Brain microvascular endothelial cell (primary cell): ENCODE measurements around the gene PCDHGB3.
"Not testable (repeated sequence)": the region's sequence is repeated elsewhere in the genome, so short reads cannot be mapped to it uniquely, and the experiment has no call there.

Source experiments
- DNase-seq: peaks from one replicate; pipeline ENCODE4 v3.0.0-alpha.2; 2020
- H3K27ac ChIP-seq: fragments of 250-450 bp; sonication (Bioruptor Pico); 2 replicates; pipeline ENCODE4 v1.5.1; 2020; ENCODE audit warnings: mild to moderate bottlenecking, moderate library complexity
- H3K27me3 ChIP-seq: fragments of 250-450 bp; sonication (Bioruptor Pico); replicated peaks from 2 replicates; pipeline ENCODE4 v1.5.1; 2020; ENCODE audit warnings: mild to moderate bottlenecking
- H3K36me3 ChIP-seq: fragments of 250-450 bp; sonication (Bioruptor Pico); replicated peaks from 2 replicates; pipeline ENCODE4 v1.5.1; 2020; ENCODE audit warnings: mild to moderate bottlenecking
- H3K4me3 ChIP-seq: 2 replicates; pipeline ENCODE4 v1.5.1; 2011; ENCODE audit warnings: low read depth, mild to moderate bottlenecking, control low read depth, low read length, moderate library complexity
- CTCF ChIP-seq: IDR thresholded peaks from 2 replicates; pipeline ENCODE4 v1.5.1; 2011; ENCODE audit warnings: low read depth, mild to moderate bottlenecking, moderate library complexity, low read length, control low read depth, inconsistent platforms; ENCODE audit errors: missing control alignments
- in situ Hi-C: cut with HindIII; loops from 2 replicates; pipeline ENCODE4 v1.10.0; 2017; ENCODE audit warnings: low sequenced_read_pairs, low pct_ligation_motif_present

Gene PCDHGB3

GRCh38 chr5:141392429-141393198 lies 22.6 kb downstream of the PCDHGB3 start, which contains the start of gene PCDHGA8:
Gene PCDHGA8 (plus strand): TSS chr5:141392633. CDS start chr5:141392814, 181 bp downstream.
- peak; percentile 21 for TF ChIP-seq CTCF
- H3K4me3 ChIP-seq: no peak within 1 kb of the TSS
- H3K36me3 ChIP-seq: no peaks in the 10 kb centered on the region
- DNase-seq: no peak
- in situ Hi-C loops: no loop called here
- H3K27me3 ChIP-seq: no peaks in the 10 kb centered on the region
- no peak within 1 kb of the TSS for H3K27ac ChIP-seq

- TF ChIP-seq CTCF: no peak
- no peak for DNase-seq
- H3K36me3 ChIP-seq: no peaks in the 10 kb centered on the region
- H3K4me3 ChIP-seq: no peak overlapping the region
- no peak overlapping the region for H3K27ac ChIP-seq
- in situ Hi-C loops: no loop called here
- no peaks in the 10 kb centered on the region for H3K27me3 ChIP-seq
Observed at GRCh38 chr5:141393267-141393666, 23.2 kb downstream of the PCDHGB3 start.

GRCh38 chr5:141394401-141395187 lies 24.6 kb downstream of the PCDHGB3 start:
- H3K36me3 ChIP-seq, DNase-seq, H3K27me3 ChIP-seq, in situ Hi-C loops, H3K27ac ChIP-seq, H3K4me3 ChIP-seq: not testable (repeated sequence)

GRCh38 chr5:141397756-141398551 lies 27.9 kb downstream of the PCDHGB3 start, which contains the start of gene PCDHGB5:
Gene PCDHGB5 (plus strand): TSS chr5:141397947. CDS start chr5:141398128, 181 bp downstream.
- not testable (repeated sequence) for H3K27ac ChIP-seq

GRCh38 chr5:141398608-141399007 lies 28.6 kb downstream of the PCDHGB3 start:
- Histone ChIP-seq H3K27me3 (no peaks in the 10 kb centered on the region), H3K27ac (no peak overlapping the region), H3K4me3 (no peak overlapping the region), H3K36me3 (no peaks in the 10 kb centered on the region)
- no peak for TF ChIP-seq CTCF
- in situ Hi-C loops: no loop called here
- no peak for DNase-seq

More at GRCh38 chr5:141397756-141398551, 27.9 kb downstream of the PCDHGB3 start, which contains the start of gene PCDHGB5:
- peak; percentile 62 for DNase-seq
- peak; percentile 71 for TF ChIP-seq CTCF
- H3K27me3 ChIP-seq, H3K36me3 ChIP-seq, in situ Hi-C loops: not testable (repeated sequence)
- peak within 1 kb of the TSS; percentile 42 for H3K4me3 ChIP-seq
